ENCODE measurements around the gene FAM200C. TPM values are rescaled to one million over a fixed set of nuclear protein-coding genes. Genes with fewer than 3 reads are reported as not detected.
A peak's percentile ranks its signal among the peaks of the same experiment; 100 is the strongest.

The FAM200C gene
- total RNA-seq, 1 experiment from 2014 or later: 5.4 TPM

DNA sequence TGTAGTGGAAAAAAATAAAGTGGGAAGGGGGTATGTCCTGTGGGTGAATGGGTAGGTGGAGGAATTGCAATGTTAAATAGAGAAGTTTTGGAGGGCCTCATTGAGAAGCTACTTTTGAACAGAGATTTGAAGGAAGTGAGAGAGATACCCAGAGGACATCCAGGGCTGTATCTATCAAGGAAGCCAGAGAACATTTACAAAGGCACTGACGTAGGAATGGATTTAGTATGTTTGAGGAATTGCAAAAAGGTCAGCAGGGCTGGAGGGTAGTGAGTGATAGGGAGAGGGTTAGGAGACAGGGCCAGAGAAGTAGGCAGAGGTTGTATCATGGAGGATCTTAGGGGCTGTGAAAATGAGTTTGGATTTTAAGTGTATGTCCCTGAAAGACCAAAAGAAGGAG lies 35.7 kb upstream of the FAM200C start:
- H3K4me1 Mint-ChIP-seq: peaks cover 7% of the 10 kb centered on the region; the same call in 1 of the 2 replicates
- no peaks in the 10 kb centered on the region for H3K27me3 Mint-ChIP-seq (ENCODE audit: low read depth)
- no peaks in the 10 kb centered on the region for H3K9me3 Mint-ChIP-seq
- H3K27ac Mint-ChIP-seq: no peak overlapping the region
- CTCF ChIA-PET: no interaction called here
- DNase-seq (ENCODE audit: low spot score): no peak
- no peak for TF ChIP-seq MXD4 (CRISPR knock-in tag; IDR thresholded peaks at IDR 0.05; ENCODE audit: borderline replicate concordance)
- no peak for TF ChIP-seq ZNF232 (CRISPR knock-in tag; IDR thresholded peaks at IDR 0.05)
- TF ChIP-seq ZSCAN18 (CRISPR knock-in tag; IDR thresholded peaks at IDR 0.05): no peak
- no peak for TF ChIP-seq E2F5 (CRISPR knock-in tag; IDR thresholded peaks at IDR 0.05)
- TF ChIP-seq STAT6 (CRISPR knock-in tag; conservative IDR thresholded peaks at IDR 0.05; ENCODE audit: low read depth): no peak
- no peak for TF ChIP-seq ZNF671 (CRISPR knock-in tag; IDR thresholded peaks at IDR 0.05)
- TF ChIP-seq TCF7 (CRISPR knock-in tag; IDR thresholded peaks at IDR 0.05; ENCODE audit: low read depth): no peak
- TF ChIP-seq ZNF317 (CRISPR knock-in tag; IDR thresholded peaks at IDR 0.05; ENCODE audit: borderline replicate concordance, low read depth): no peak
- TF ChIP-seq ZMAT4 (CRISPR knock-in tag; IDR thresholded peaks at IDR 0.05): no peak
- no peak for TF ChIP-seq AR (CRISPR knock-in tag; IDR thresholded peaks at IDR 0.05)
- no peaks in the 10 kb centered on the region for H3K36me3 Mint-ChIP-seq
- ATAC-seq: no peak
- no peak overlapping the region for H3K4me3 Mint-ChIP-seq
- POLR2A ChIA-PET: interaction anchor here (0.5 kb wide), 1 partner anchor 57 kb away, joined by 7 read pairs; no protein-coding TSS in a partner anchor

DNA sequence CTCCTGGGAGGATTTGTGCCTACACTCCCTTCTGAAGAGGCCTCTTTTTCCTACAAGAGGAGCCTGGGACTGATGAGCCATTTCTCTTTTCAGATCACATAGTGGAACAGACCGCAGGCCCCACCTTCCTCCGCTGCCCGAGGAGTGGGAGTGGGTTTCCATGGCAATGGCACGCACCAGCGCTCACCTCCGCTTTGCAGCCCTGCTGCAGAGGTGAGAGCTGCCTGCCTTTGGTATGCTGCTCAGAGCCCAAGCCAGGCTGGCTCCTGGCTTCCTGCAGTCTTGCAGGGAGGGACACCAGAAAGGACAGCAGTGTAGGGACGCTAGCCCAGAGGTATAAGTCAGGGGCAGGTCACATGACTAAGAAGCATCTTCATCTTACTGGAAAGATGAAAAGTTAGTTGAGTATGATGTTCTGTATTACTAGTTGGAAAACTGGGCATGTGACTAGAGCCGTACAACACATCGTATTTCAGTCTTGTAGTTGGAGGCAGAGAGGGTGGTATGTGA lies 34.2 kb upstream of the FAM200C start:
- Mint-ChIP-seq H3K9me3 (no peaks in the 10 kb centered on the region), H3K4me1 (peaks cover 4% of the 10 kb centered on the region; the same call in 1 of the 2 replicates), H3K4me3 (no peak overlapping the region), H3K27ac (no peak overlapping the region), H3K27me3 (ENCODE audit: low read depth) (no peaks in the 10 kb centered on the region), H3K36me3 (peaks cover 8% of the 10 kb centered on the region)
- DNase-seq (ENCODE audit: low spot score): peak; percentile 37
- TF ChIP-seq, protein P1, sequence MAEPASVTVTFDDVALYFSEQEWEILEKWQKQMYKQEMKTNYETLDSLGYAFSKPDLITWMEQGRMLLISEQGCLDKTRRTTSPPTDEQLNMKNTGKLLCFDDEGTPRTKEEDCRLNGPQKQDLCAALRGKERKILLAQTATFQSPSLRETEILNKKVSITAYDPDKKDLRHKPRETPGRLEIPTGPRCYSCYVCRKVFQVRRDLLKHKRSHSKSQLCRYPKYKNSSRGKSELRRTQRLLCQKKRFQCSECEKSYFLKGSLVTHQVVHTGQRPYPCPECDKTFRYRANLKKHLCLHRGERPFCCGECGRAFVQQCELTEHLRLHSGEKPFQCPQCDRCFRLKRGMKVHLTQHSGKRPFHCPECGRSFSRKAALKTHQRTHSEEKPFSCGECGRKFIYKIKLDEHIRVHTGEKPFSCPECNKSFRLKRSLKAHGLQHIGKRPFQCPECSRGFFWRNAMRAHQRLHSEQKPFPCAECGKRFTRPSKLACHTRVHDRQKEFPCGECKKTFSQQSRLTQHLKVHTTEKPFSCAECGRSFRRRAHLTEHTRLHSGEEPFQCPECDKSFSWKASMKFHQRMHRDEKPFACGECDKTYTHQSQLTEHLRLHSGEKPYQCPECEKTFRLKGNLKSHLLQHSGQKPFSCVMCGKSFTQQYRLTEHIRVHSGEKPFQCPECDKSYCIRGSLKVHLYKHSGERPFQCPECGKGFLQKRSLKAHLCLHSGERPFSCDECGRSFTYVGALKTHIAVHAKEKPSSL (CRISPR knock-in tag; conservative IDR thresholded peaks at IDR 0.05): no peak
- peak; percentile 42; the same call in 1 of the 2 replicates for TF ChIP-seq ZNF121 (CRISPR knock-in tag; IDR thresholded peaks at IDR 0.05)
- CTCF ChIA-PET: no interaction called here
- POLR2A ChIA-PET: no interaction called here
- ATAC-seq: peak; percentile 36
